Natural killer cell treated with Interleukin-12 subunit alpha and Interleukin-12 subunit beta and Interleukin-15 and Interleukin-18, amount 100 ng/mL, for 72 hours (primary cell): Measurements from ENCODE around the gene PGBD4. TPM values are rescaled to one million over a fixed set of nuclear protein-coding genes. Genes with fewer than 3 reads are reported as not detected.

Experiments used
- ATAC-seq, 2 donors: fragments of 150-1000 bp; cut with Tn5 transposase in 1 of 2; sonication (Bioruptor Pico), chemical (Tn5 transposase) in 1 of 2; 2 replicates each; pipeline ENCODE4 v1.10.0; 2021
- DNase-seq: peaks from one replicate; pipeline ENCODE4 v3.0.0; 2022; ENCODE audit warnings: low spot score
- H3K27ac Mint-ChIP-seq, 2 donors: 1 replicate in 1 of 2; 2 replicates in 1 of 2; pipeline ENCODE4 v1.8.0; 2022; ENCODE audit warnings: mixed read lengths in 2 of 2, mild to moderate bottlenecking in 1 of 2, moderate library complexity in 1 of 2
- H3K27me3 Mint-ChIP-seq, 2 donors: 1 replicate in 1 of 2; 2 replicates in 1 of 2; pipeline ENCODE4 v1.8.0; 2022; ENCODE audit warnings: mixed read lengths in 2 of 2
- H3K36me3 Mint-ChIP-seq: one replicate; pipeline ENCODE4 v1.8.0; 2022; ENCODE audit warnings: mixed read lengths
- H3K4me1 Mint-ChIP-seq, 2 donors: 1 replicate in 1 of 2; 2 replicates in 1 of 2; pipeline ENCODE4 v1.8.0; 2022; ENCODE audit warnings: low read depth in 2 of 2, mixed read lengths in 2 of 2, mild to moderate bottlenecking in 1 of 2
- H3K4me3 Mint-ChIP-seq: one replicate; pipeline ENCODE4 v1.8.0; 2022; ENCODE audit warnings: mixed read lengths
- H3K9me3 Mint-ChIP-seq: 2 replicates; pipeline ENCODE4 v1.8.0; 2022; ENCODE audit warnings: mixed read lengths
- total RNA-seq, 2 donors: library from RNA; stranded (reverse); gene quantifications; one replicate each; pipeline ENCODE4 v1.2.3, GENCODE V29; 2022

PGBD4 gene
- total RNA-seq, 2 donors from 2014 or later = 3.4 to 4.4 TPM

DNA sequence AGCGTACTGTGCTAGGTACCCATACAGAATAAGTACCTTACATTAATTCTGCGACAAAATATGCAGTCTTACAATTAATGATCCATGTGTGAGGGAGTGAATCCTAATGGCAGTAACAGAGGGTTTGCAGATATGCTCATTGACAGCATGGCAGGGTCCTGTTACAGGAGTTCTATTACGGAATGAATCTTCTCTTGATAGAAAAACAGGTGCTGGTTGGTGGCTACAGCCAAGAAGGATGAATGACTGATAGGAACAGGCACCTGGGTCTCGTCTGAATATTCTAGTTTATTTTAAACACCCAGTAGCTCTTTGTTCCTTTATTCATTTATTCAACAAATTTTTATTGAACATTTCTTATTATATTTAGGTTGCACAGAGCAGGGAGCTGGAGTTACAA lies 22.8 kb downstream of the PGBD4 start:
- Mint-ChIP-seq H3K4me1 (peaks cover 0 to 3% of the 10 kb centered on the region in 2 donors), H3K4me3 (no peak overlapping the region), H3K27me3 (peaks cover 10 to 13% of the 10 kb centered on the region in 2 donors), H3K9me3 (no peaks in the 10 kb centered on the region), H3K27ac (no peak overlapping the region), H3K36me3 (no peaks in the 10 kb centered on the region)
- no peak for ATAC-seq
- no peak for DNase-seq

DNA sequence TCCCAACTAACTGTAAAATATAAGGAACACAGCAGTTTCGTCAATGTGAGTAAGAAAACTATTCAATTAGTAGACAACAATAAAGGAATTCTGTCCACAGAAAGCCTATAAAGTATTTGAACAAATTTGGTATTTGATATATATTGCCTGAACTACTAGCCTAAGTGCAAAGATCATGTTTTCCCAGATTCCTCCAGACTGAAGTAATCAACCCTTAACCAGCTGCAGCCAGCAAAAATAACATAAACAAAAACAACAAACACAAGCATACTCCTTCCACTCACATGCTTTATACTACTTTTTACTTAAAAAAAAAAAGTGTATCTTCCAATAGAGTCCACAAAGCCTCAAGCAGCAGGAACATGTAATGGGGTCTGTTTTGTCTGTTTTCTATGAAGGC lies 24.1 kb downstream of the PGBD4 start:
- DNase-seq (no peak), ATAC-seq (no peak)
- H3K9me3 Mint-ChIP-seq = no peaks in the 10 kb centered on the region
- H3K4me3 Mint-ChIP-seq = no peak overlapping the region
- peaks cover 0 to 7% of the 10 kb centered on the region in 2 donors for H3K27me3 Mint-ChIP-seq
- H3K36me3 Mint-ChIP-seq = no peaks in the 10 kb centered on the region
- no peak overlapping the region for H3K27ac Mint-ChIP-seq
- peaks cover 0 to 3% of the 10 kb centered on the region in 2 donors for H3K4me1 Mint-ChIP-seq

DNA sequence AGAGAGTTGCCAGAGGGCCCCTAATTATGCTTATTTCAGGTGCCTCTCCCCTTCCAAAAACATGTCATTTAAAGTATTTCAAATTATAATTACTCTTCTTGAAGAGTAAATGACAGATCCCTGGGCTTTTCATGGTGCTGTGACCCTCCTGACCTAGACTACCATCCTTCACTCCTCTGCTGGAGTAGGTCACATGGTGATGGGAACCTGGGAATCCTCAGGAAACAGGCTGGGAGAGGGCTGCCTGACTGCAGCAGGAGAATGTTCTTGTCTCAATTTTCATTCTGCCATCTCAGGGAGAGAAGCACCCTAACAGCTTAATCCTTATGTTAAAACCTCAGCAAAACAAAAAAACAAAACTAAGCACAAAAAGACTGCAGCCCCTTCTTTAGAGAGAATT lies 24.6 kb downstream of the PGBD4 start:
- Mint-ChIP-seq H3K36me3 (no peaks in the 10 kb centered on the region), H3K9me3 (no peaks in the 10 kb centered on the region), H3K4me3 (no peak overlapping the region), H3K27me3 (peaks cover 0 to 5% of the 10 kb centered on the region in 2 donors), H3K27ac (no peak overlapping the region), H3K4me1 (peaks cover 0 to 3% of the 10 kb centered on the region in 2 donors)
- DNase-seq (no peak), ATAC-seq (no peak)

DNA sequence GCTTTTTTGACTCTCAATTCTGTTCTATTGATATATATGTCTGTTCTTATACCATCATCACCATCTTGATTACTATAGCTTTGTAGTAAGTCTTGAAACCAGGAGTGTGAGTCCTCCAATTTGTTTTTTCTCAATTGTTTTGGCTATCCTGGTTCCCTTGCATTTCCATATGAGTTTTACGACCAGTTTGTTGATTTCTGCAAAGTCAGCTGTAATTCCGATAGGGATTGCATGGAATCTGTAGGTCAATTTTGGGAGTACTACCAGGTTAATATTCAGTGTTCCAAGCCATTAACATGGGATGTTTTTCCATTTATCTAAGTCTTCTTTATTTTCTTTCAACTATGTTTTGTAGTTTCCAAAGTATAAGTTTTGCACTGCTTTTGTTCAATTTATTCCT lies 27.0 kb downstream of the PGBD4 start:
- Mint-ChIP-seq H3K4me1 (peaks cover 0 to 3% of the 10 kb centered on the region in 2 donors), H3K4me3 (no peak overlapping the region), H3K36me3 (no peaks in the 10 kb centered on the region), H3K27me3 (no peaks in the 10 kb centered on the region), H3K9me3 (no peaks in the 10 kb centered on the region), H3K27ac (no peak overlapping the region)
- DNase-seq (no peak), ATAC-seq (no peak)

DNA sequence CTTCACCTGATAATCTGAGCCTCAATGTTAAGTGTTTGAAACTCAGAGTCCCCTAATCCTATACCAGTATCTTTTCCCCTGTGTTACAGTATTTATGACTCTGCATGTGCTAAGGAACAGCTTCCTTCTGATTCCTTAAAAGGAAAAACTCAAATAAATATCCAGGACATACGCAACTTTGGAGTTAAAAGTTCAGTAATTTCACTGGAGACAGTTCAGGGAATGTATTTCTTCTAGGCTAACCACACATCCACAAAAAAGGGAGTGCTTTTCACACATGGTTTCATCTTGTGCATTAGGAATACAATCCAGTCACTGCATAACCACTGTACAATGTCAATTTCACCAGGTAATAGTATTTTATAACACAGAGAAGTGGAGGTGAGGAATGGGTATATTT lies 31.0 kb downstream of the PGBD4 start:
- no peaks in the 10 kb centered on the region for H3K36me3 Mint-ChIP-seq
- no peak overlapping the region for H3K4me3 Mint-ChIP-seq
- H3K27ac Mint-ChIP-seq = no peak overlapping the region
- peaks cover 0 to under 1% of the 10 kb centered on the region in 2 donors for H3K4me1 Mint-ChIP-seq
- no peak for DNase-seq
- no peaks in the 10 kb centered on the region for H3K9me3 Mint-ChIP-seq
- ATAC-seq = no peak
- H3K27me3 Mint-ChIP-seq = no peaks in the 10 kb centered on the region

DNA sequence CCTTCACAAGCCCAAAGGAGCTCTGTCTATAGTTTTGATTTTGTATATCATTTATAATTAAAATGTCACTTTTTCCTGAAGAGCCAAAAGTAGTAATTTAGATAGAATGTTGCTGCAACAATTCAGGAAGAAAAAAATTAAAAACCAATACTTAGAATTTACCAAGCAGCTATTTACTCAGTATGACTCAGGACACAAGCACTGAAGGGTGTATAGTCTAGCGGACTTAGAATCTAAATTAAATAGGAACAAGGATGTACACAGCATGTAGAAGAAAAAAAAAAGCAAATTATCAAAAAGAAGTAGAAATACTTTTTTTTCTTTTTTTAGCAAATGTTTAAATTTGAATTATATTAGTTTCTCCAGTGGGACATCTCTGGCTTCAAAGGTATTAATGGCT lies 31.6 kb downstream of the PGBD4 start:
- Mint-ChIP-seq H3K27ac (no peak overlapping the region), H3K36me3 (no peaks in the 10 kb centered on the region), H3K9me3 (no peaks in the 10 kb centered on the region), H3K27me3 (no peaks in the 10 kb centered on the region), H3K4me1 (no peaks in the 10 kb centered on the region), H3K4me3 (no peak overlapping the region)
- no peak for ATAC-seq
- no peak for DNase-seq

DNA sequence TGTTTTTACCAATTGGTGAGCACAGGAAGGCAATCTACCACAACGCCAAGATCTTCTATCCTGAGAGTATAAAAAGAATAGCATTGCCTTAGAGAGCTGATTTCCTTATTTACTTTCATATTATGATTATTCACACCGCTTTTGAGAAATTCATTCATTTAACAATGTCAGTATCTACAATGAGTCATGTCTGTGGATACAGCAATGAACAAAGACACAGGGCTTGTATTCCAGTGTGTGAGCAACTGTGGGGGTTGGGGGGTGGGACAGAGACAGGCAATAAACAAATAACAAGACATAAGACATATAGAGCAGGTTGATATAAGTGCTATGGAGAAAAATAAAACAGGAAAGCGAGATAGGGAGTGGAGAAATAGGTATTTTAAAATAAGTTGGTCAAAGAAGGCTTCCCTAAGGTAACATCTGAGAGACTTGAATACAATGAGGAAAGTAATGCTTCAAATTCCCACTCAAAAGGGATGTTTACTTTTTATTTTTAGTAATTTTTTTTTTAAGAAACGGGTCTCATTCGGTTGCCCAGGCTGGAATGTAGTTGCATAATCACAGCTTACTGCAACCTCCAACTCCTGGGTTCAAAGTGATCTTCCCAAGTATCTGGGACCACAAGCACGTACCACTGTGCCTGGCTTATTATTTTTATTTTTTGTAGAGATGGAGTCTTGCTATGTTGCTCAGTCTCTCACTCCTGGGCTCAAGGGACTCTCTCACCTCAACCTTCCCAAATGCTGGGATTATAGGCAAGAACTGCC lies 45.7 kb downstream of the PGBD4 start:
- H3K9me3 Mint-ChIP-seq = no peaks in the 10 kb centered on the region
- no peak overlapping the region for H3K4me3 Mint-ChIP-seq
- H3K36me3 Mint-ChIP-seq = peaks cover 5% of the 10 kb centered on the region
- no peaks in the 10 kb centered on the region for H3K4me1 Mint-ChIP-seq
- DNase-seq (no peak), ATAC-seq (no peak)
- H3K27ac Mint-ChIP-seq = no peak overlapping the region
- no peaks in the 10 kb centered on the region for H3K27me3 Mint-ChIP-seq

DNA sequence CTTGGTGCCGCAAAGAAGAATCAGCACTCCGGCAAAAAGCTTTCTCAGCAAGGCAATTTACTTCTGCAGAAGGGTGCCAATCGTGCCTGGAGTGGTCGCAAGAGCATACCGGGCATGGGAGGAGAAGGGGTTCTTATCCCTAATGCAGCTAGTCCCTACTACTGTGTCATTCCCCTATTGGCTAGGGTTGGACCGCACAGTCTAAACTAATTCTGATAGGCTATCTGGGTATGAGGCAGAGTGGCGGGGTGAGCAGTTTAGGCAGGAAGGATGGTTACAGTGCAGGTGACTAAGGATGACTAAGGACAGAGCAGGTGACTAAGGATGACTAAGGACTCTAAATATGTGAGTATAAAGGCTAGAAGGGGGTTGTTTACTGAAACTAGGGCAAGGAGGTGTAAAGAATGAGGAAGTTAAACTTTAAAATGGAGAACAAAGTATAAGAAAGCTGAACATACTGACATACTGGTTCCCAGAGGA lies 52.9 kb downstream of the PGBD4 start:
- Mint-ChIP-seq H3K36me3 (peaks cover 38% of the 10 kb centered on the region), H3K4me3 (no peak overlapping the region), H3K4me1 (peaks cover 0 to 4% of the 10 kb centered on the region in 2 donors), H3K9me3 (peaks cover 14% of the 10 kb centered on the region), H3K27me3 (no peaks in the 10 kb centered on the region), H3K27ac (peak overlapping the region in 1 of 2 donors; percentile 49)
- peak in 1 of 2 donors; percentile 60 for ATAC-seq
- no peak for DNase-seq

DNA sequence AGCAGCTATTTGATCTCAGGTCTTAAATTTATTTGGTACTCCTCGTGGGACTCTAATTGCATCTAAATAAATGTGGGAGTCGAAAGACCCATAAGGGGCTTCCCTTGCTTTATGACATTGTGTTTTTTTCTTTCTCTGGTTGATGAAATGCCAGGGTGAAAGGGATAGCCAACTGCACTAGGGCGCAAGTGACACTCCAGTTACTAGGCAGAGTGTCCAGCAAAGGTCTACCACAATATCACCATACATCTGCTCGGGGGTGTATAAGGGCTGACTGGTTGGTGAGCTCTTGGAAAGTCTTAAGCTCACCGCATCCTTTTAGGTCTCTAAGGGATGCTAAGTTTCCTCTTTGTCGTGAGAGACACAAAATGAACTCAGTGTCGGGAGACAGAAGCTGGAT lies 54.0 kb downstream of the PGBD4 start:
- Mint-ChIP-seq H3K4me3 (no peak overlapping the region), H3K36me3 (peaks cover 49% of the 10 kb centered on the region), H3K4me1 (peaks cover 0 to 4% of the 10 kb centered on the region in 2 donors), H3K9me3 (peaks cover 15% of the 10 kb centered on the region), H3K27me3 (no peaks in the 10 kb centered on the region), H3K27ac (no peak overlapping the region)
- no peak for DNase-seq
- no peak for ATAC-seq

Other genes with a start within 250 kb of the PGBD4 start
- not detected for gene CHRM5, start 133.6 kb upstream of the PGBD4 start, total RNA-seq
- 10 to 100 TPM; 17.0 to 27.4 TPM for gene AVEN, start 62.9 kb upstream of the PGBD4 start, total RNA-seq
- gene EMC7, start 221 bp upstream of the PGBD4 start, total RNA-seq = 10 to 100 TPM; 57.7 to 90.2 TPM
- gene KATNBL1, start 108.0 kb downstream of the PGBD4 start, total RNA-seq = 10 to 100 TPM; 39.2 to 79.6 TPM
- gene EMC4, start 122.9 kb downstream of the PGBD4 start, total RNA-seq = 100 to 1,000 TPM in 1 of 2 donors, 10 to 100 TPM in 1; 93.1 to 102 TPM
- 10 to 100 TPM; 49.5 to 67.3 TPM for gene SLC12A6, start 235.7 kb downstream of the PGBD4 start, total RNA-seq
- 100 to 1,000 TPM; 196 to 250 TPM for gene NOP10, start 241.1 kb downstream of the PGBD4 start, total RNA-seq
- not detected for gene NUTM1, start 241.2 kb downstream of the PGBD4 start, total RNA-seq